Right atrium auricular region (tissue), 2 donors: ENCODE results near the gene OR10Z1. TPM values are rescaled to one million over a fixed set of nuclear protein-coding genes. Genes with fewer than 3 reads are reported as not detected.

Experiments
- DNase-seq: peaks from one replicate; pipeline ENCODE4 v3.0.0-alpha.2; 2019; ENCODE audit warnings: low spot score
- H3K27ac ChIP-seq, 2 donors: fragments of 200-600 bp; sonication (generic); 1 replicate in 1 of 2; 2 replicates in 1 of 2; pipeline ENCODE4 v1.5.1; 2016 to 2019
- H3K27me3 ChIP-seq, 2 donors: fragments of 200-600 bp; sonication (generic); one replicate each; pipeline versions ENCODE4 v1.5.1 to v1.6.0; 2017 to 2019
- H3K36me3 ChIP-seq: fragments of 200-600 bp; sonication (generic); one replicate; pipeline ENCODE4 v1.5.1; 2016
- H3K4me1 ChIP-seq, 2 donors: fragments of 200-600 bp; sonication (generic); one replicate each; pipeline versions ENCODE4 v1.5.1 to v1.6.0; 2017 to 2019
- H3K4me3 ChIP-seq, 2 donors: fragments of 200-600 bp; sonication (generic); 1 replicate in 1 of 2; 2 replicates in 1 of 2; pipeline ENCODE4 v1.5.1; 2017 to 2019; ENCODE audit warnings: mild to moderate bottlenecking in 1 of 2, moderate library complexity in 1 of 2
- H3K9me3 ChIP-seq, 2 donors: fragments of 200-600 bp; sonication (generic); one replicate each; pipeline ENCODE4 v1.5.1; 2019
- CTCF ChIP-seq, 2 donors: fragments of 200-600 bp; sonication (generic); IDR thresholded peaks; one replicate each; pipeline ENCODE4 v1.5.1; 2019; ENCODE audit warnings: antibody characterized with exemption in 2 of 2
- total RNA-seq, 2 donors: library from RNA; depleted of rRNA; stranded (reverse); fragments of >200 nt; gene quantifications; one replicate each; pipeline ENCODE4 v1.1.0, GENCODE V29; 2016

The OR10Z1 gene
- total RNA-seq, 2 donors from 2014 or later, result not detected

- Histone ChIP-seq H3K27me3 (no peaks in the 10 kb centered on the region), H3K4me3 (no peak overlapping the region), H3K27ac (no peak overlapping the region), H3K4me1 (no peaks in the 10 kb centered on the region), H3K36me3 (no peaks in the 10 kb centered on the region), H3K9me3 (no peaks in the 10 kb centered on the region)
- peak in 1 of 2 donors; percentile 11 for TF ChIP-seq CTCF (IDR thresholded peaks at IDR 0.05)
- DNase-seq, result no peak
These were observed 44.0 kb downstream of the OR10Z1 start for GRCh38 chr1:158649052-158649451.

GRCh38 chr1:158652721-158653334, 47.8 kb downstream of the OR10Z1 start:
- TF ChIP-seq CTCF (IDR thresholded peaks at IDR 0.05), result no peak
- no peak for DNase-seq
- H3K27ac ChIP-seq, result no peak overlapping the region
- no peaks in the 10 kb centered on the region for H3K9me3 ChIP-seq
- no peak overlapping the region for H3K4me3 ChIP-seq
- H3K27me3 ChIP-seq, result no peaks in the 10 kb centered on the region
- no peaks in the 10 kb centered on the region for H3K36me3 ChIP-seq
- no peaks in the 10 kb centered on the region for H3K4me1 ChIP-seq

GRCh38 chr1:158654086-158654485, 49.0 kb downstream of the OR10Z1 start:
- Histone ChIP-seq H3K27ac (no peak overlapping the region), H3K27me3 (no peaks in the 10 kb centered on the region), H3K36me3 (no peaks in the 10 kb centered on the region), H3K9me3 (no peaks in the 10 kb centered on the region), H3K4me1 (no peaks in the 10 kb centered on the region), H3K4me3 (no peak overlapping the region)
- TF ChIP-seq CTCF (IDR thresholded peaks at IDR 0.05), result no peak
- no peak for DNase-seq

GRCh38 chr1:158654571-158654970, 49.5 kb downstream of the OR10Z1 start:
- TF ChIP-seq CTCF (IDR thresholded peaks at IDR 0.05), result no peak
- Histone ChIP-seq H3K9me3 (no peaks in the 10 kb centered on the region), H3K27ac (no peak overlapping the region), H3K27me3 (no peaks in the 10 kb centered on the region), H3K4me3 (no peak overlapping the region), H3K36me3 (no peaks in the 10 kb centered on the region), H3K4me1 (no peaks in the 10 kb centered on the region)
- no peak for DNase-seq

Other genes with a start within 250 kb of the OR10Z1 start
- not detected for gene OR10T2, start 205.8 kb upstream of the OR10Z1 start, total RNA-seq
- not detected for gene OR10K2, start 179.0 kb upstream of the OR10Z1 start, total RNA-seq
- gene OR10K1, start 143.4 kb upstream of the OR10Z1 start, total RNA-seq, result not detected
- gene OR10R2, start 133.0 kb upstream of the OR10Z1 start, total RNA-seq, result not detected
- gene OR6Y1, start 50.9 kb upstream of the OR10Z1 start, total RNA-seq, result not detected
- gene OR6P1, start 34.7 kb upstream of the OR10Z1 start, total RNA-seq, result not detected
- not detected for gene OR10X1, start 25.4 kb upstream of the OR10Z1 start, total RNA-seq
- under 1 TPM in 1 of 2 donors, not detected in 1; 0.16 TPM for gene SPTA1, start 81.4 kb downstream of the OR10Z1 start, total RNA-seq
- gene OR6K2, start 95.4 kb downstream of the OR10Z1 start, total RNA-seq, result not detected
- gene OR6K3, start 115.5 kb downstream of the OR10Z1 start, total RNA-seq, result not detected
- not detected for gene OR6K6, start 149.5 kb downstream of the OR10Z1 start, total RNA-seq
- not detected for gene OR6N1, start 166.9 kb downstream of the OR10Z1 start, total RNA-seq
- not detected for gene OR6N2, start 175.9 kb downstream of the OR10Z1 start, total RNA-seq
- 1 to 10 TPM; 2.3 to 5.9 TPM for gene MNDA, start 226.1 kb downstream of the OR10Z1 start, total RNA-seq